ENCODE results near the gene WNT5A. TPM values are rescaled to one million over a fixed set of nuclear protein-coding genes. Genes with fewer than 3 reads are reported as not detected.

WNT5A gene
- total RNA-seq, 1 donor from 2014 or later, result 99.3 TPM

DNA sequence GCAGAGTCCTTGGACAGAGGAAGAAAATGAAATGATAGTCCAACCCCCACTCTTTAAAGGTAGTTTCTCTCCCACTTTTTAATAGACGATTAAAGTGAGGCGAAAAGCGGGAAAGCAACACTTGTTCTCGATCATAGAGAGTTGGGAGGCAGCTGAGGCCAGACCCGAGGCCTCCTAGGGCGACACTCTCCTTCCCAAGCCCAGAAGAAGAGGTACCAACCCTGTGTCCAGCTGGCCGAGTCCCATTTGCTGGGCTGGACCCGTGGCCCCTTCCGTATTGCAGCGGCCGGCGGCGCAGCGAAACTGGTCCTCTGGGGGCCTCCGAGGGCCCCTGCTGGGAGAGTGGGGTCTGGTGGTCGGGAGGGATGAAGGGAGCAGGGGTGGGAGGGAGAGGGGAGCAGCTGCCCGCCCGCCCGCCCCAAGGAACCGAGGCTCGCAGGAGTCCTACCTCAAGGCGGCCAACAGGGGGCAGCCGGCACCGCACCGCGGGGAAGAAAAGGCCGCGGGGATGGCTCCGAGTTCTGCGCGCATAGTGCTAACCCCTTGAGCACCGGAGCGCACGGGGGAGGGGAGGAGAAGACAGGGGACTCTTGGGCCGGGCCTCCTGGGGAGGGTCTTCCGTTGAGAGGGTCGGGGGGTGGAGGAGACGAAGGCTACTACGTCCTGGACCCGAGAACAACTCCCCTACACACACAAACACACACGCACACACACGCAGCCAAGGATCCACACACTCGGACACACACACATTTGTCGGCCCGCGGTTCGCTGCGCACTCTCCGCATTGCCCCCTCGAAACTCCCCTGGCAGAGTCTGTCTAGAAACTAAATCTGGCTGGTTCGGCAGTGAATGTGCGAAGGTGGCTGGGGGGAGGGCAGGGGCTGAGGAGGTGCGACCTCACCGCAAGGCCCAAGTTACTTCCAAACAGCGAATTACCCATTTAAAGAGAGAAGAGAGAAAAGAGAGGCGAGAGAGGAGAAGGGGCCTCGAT lies 2.0 kb downstream of the WNT5A start:
- TF ChIP-seq CTCF (conservative IDR thresholded peaks at IDR 0.05), result peak; percentile 92
- Mint-ChIP-seq H3K9me3 (no peaks in the 10 kb centered on the region), H3K27ac (peak overlapping the region; percentile 90), H3K4me3 (peak overlapping the region; percentile 98), H3K36me3 (peaks cover 25% of the 10 kb centered on the region), H3K4me1 (ENCODE audit: unreplicated experiment) (peaks cover 28% of the 10 kb centered on the region), H3K27me3 (peaks cover 65% of the 10 kb centered on the region)
- DNase-seq (ENCODE audit: extremely low spot score, unreplicated experiment), result peak; percentile 93

DNA sequence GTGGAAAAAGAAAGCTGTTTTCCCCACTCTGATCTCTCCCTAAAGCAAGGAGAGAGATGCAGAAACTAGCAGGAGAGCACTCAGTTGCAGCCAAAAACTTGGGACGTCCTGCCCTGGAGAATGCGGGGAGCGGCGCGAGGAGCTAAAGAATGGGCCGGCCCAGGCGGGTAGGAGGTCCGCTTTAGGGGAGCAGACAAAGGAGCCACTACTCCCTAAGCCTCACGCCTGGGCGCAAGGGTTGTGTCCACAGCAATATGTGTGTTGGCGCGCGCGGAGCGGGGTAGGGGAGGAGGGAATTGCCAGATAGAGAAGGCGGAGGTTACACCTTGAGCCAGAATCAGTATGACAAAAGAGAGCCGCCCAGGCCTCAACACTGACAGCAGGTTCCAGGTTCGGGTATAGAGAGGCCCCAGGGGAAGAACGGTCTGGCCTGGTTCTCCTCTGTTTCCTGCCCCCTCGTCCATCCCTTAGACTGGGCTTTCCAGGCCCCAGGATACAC lies 2.9 kb downstream of the WNT5A start:
- no peak for DNase-seq (ENCODE audit: extremely low spot score, unreplicated experiment)
- peaks cover 30% of the 10 kb centered on the region for H3K4me1 Mint-ChIP-seq (ENCODE audit: unreplicated experiment)
- peaks cover 33% of the 10 kb centered on the region for H3K36me3 Mint-ChIP-seq
- peaks cover 63% of the 10 kb centered on the region for H3K27me3 Mint-ChIP-seq
- TF ChIP-seq CTCF (conservative IDR thresholded peaks at IDR 0.05), result no peak
- peak overlapping the region; percentile 98 for H3K4me3 Mint-ChIP-seq
- no peaks in the 10 kb centered on the region for H3K9me3 Mint-ChIP-seq
- peak overlapping the region; percentile 90 for H3K27ac Mint-ChIP-seq

- H3K27me3 Mint-ChIP-seq, result peaks cover 55% of the 10 kb centered on the region
- H3K36me3 Mint-ChIP-seq, result peaks cover 38% of the 10 kb centered on the region
- H3K4me1 Mint-ChIP-seq (ENCODE audit: unreplicated experiment), result peaks cover 35% of the 10 kb centered on the region
- no peak for TF ChIP-seq CTCF (conservative IDR thresholded peaks at IDR 0.05)
- H3K27ac Mint-ChIP-seq, result peak overlapping the region; percentile 90
- H3K9me3 Mint-ChIP-seq, result no peaks in the 10 kb centered on the region
- H3K4me3 Mint-ChIP-seq, result peak overlapping the region; percentile 98
- DNase-seq (ENCODE audit: extremely low spot score, unreplicated experiment), result no peak
Measured at GRCh38 chr3:55483196-55484095, 3.7 kb downstream of the WNT5A start.

GRCh38 chr3:55482496-55483195 lies 4.5 kb downstream of the WNT5A start:
- H3K36me3 Mint-ChIP-seq, result peaks cover 46% of the 10 kb centered on the region
- H3K27me3 Mint-ChIP-seq, result peaks cover 57% of the 10 kb centered on the region
- peaks cover 43% of the 10 kb centered on the region for H3K4me1 Mint-ChIP-seq (ENCODE audit: unreplicated experiment)
- H3K4me3 Mint-ChIP-seq, result peak overlapping the region; percentile 98
- no peak for DNase-seq (ENCODE audit: extremely low spot score, unreplicated experiment)
- no peaks in the 10 kb centered on the region for H3K9me3 Mint-ChIP-seq
- H3K27ac Mint-ChIP-seq, result peak overlapping the region; percentile 90
- no peak for TF ChIP-seq CTCF (conservative IDR thresholded peaks at IDR 0.05)
